Body of pancreas (tissue), 4 donors: ENCODE measurements around the gene IL1RN. TPM values are rescaled to one million over a fixed set of nuclear protein-coding genes. Genes with fewer than 3 reads are reported as not detected.
"Not testable (repeated sequence)": the region's sequence is repeated elsewhere in the genome, so short reads cannot be mapped to it uniquely, and the experiment has no call there.

Source experiments
- ATAC-seq: fragments of 150-250 bp; one replicate; pipeline ENCODE4 v1.9.1; 2016
- DNase-seq, 4 donors: peaks; one replicate each; pipeline ENCODE4 v3.0.0-alpha.2; 2019
- H3K27ac ChIP-seq, 4 donors: fragments of 200-600 bp; sonication (generic); 1 replicate in 3 of 4; 2 replicates in 1 of 4; pipeline versions ENCODE4 v1.5.1 to v1.6.1; 2016 to 2019; ENCODE audit warnings: mild to moderate bottlenecking in 1 of 4, mixed read lengths in 1 of 4, moderate library complexity in 1 of 4
- H3K27me3 ChIP-seq, 2 donors: fragments of 200-600 bp; sonication (generic); one replicate each; pipeline ENCODE4 v1.6.0; 2016; ENCODE audit warnings: mild to moderate bottlenecking in 1 of 2
- H3K36me3 ChIP-seq, 2 donors: fragments of 200-600 bp; sonication (generic); replicated peaks in 1 of 2; 2 replicates each; pipeline ENCODE4 v1.5.1; 2016; ENCODE audit warnings: low read depth in 2 of 2; ENCODE audit not compliant: insufficient read depth in 1 of 2
- H3K4me1 ChIP-seq: fragments of 200-600 bp; sonication (generic); one replicate; pipeline ENCODE4 v1.6.0; 2016
- H3K4me3 ChIP-seq, 2 donors: fragments of 200-600 bp; sonication (generic); 1 replicate in 1 of 2; 2 replicates in 1 of 2; pipeline ENCODE4 v1.5.1; 2016 to 2019
- H3K9me3 ChIP-seq, 3 donors: fragments of 200-600 bp; sonication (generic); 1 replicate in 2 of 3; 2 replicates in 1 of 3; pipeline ENCODE4 v1.5.1; 2016
- POLR2A ChIP-seq, 3 donors: fragments of 450-650 bp; IDR thresholded peaks; one replicate each; pipeline ENCODE4 v1.6.1; 2016; ENCODE audit warnings: antibody characterized with exemption in 3 of 3, mild to moderate bottlenecking in 2 of 3
- WGBS, 2 donors: methylation state at CpG; one replicate each; pipeline ENCODE4 v1.1.5; 2017; 5-methylcytosine and 5-hydroxymethylcytosine counted together
- intact Hi-C: fragments of 100-400 bp; cut with DNase I; formaldehyde crosslinking; loops from one replicate; pipeline ENCODE4 v1.15.1; 2023
- total RNA-seq, 2 donors: library from RNA; depleted of rRNA; stranded (reverse); fragments of >200 nt; gene quantifications; one replicate each; pipeline ENCODE4 v1.1.0, GENCODE V29; 2016
- TF ChIP-seq, protein P1 (sequence below), 7 experiments: fragments of 450-650 bp in 4 of 7; fragments of 200-600 bp in 3 of 7; sonication (generic) in 3 of 7; IDR thresholded peaks; one replicate each; pipeline ENCODE4 v1.5.1; 2016 to 2019; ENCODE audit warnings: antibody characterized with exemption in 7 of 7

The IL1RN gene
- total RNA-seq, 2 donors from 2014 or later = 0.78 TPM; not detected in 1

DNA sequence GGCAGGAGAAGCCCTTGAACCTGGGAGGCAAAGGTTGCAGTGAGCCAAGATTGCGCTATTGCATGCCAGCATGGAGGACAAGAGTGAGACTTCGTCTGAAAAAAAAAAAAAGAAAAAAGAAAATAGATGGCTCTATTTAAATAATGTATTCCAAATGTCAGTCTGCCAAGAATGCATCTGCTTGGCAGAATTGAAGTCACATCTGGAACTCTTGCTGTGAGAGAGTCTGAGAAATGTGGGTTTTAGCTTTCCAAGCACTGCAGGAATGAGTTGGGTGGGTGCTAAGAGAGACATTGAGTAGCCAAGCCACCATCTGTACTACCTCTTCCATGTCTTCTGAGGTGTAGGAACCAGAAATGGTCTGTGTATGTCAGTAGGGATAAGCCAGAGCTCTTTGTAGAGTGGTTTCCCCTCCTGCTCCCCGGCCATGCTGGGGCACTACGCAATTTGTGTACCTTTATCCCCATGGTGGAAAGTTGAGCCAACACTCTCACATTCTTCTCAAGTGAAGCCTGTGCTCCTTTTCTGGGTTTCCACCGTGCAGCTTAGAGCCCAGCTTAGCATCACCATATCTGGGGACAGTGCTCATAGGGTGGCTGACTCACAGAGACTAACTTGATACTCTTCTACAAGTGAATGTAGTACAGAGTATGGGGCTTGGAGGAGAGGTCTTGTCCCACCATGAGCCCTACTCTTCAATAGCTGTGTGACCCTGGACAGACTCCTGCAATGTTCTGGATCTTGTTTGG is 34.4 kb upstream of the IL1RN start:
- Histone ChIP-seq H3K27me3 (no peaks in the 10 kb centered on the region), H3K4me1 (no peaks in the 10 kb centered on the region), H3K36me3 (no peaks in the 10 kb centered on the region), H3K4me3 (no peak overlapping the region), H3K9me3 (no peaks in the 10 kb centered on the region), H3K27ac (no peak overlapping the region)
- intact Hi-C loops = no loop called here
- ATAC-seq (no peak), DNase-seq (no peak)
- WGBS, 2 donors = 79 to 81% methylated on average over 4 to 5 of the region's 5 CpGs
- TF ChIP-seq, protein P1, sequence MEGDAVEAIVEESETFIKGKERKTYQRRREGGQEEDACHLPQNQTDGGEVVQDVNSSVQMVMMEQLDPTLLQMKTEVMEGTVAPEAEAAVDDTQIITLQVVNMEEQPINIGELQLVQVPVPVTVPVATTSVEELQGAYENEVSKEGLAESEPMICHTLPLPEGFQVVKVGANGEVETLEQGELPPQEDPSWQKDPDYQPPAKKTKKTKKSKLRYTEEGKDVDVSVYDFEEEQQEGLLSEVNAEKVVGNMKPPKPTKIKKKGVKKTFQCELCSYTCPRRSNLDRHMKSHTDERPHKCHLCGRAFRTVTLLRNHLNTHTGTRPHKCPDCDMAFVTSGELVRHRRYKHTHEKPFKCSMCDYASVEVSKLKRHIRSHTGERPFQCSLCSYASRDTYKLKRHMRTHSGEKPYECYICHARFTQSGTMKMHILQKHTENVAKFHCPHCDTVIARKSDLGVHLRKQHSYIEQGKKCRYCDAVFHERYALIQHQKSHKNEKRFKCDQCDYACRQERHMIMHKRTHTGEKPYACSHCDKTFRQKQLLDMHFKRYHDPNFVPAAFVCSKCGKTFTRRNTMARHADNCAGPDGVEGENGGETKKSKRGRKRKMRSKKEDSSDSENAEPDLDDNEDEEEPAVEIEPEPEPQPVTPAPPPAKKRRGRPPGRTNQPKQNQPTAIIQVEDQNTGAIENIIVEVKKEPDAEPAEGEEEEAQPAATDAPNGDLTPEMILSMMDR (IDR thresholded peaks at IDR 0.05) = no peak
- no peak for TF ChIP-seq POLR2A (IDR thresholded peaks at IDR 0.05)

DNA sequence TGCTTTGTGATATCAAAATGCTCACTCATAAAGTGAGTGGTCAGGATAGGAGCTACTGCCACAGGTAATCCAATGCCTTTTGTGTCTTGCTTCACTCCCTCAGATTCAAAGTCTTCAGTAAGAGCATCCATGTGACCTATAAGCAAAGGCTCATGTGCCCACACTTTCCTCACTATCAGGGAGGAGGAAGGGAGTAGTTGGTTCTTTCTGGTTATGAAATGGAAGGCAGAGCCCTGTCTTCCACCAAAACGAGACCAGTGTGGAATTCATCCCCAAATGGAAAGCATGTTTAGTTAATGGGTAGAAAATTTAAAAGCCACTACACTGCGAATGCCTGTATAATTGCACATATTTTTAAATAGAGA is 33.8 kb upstream of the IL1RN start:
- no peak for ATAC-seq
- no peak for TF ChIP-seq POLR2A (IDR thresholded peaks at IDR 0.05)
- TF ChIP-seq, protein P1 (IDR thresholded peaks at IDR 0.05) = no peak
- intact Hi-C loops = no loop called here
- Histone ChIP-seq H3K36me3 (no peaks in the 10 kb centered on the region), H3K4me3 (no peak overlapping the region), H3K4me1 (no peaks in the 10 kb centered on the region), H3K9me3 (no peaks in the 10 kb centered on the region), H3K27me3 (no peaks in the 10 kb centered on the region), H3K27ac (no peak overlapping the region)
- no peak for DNase-seq
- WGBS, 2 donors = 20 to 28% methylated on average over 2 of the region's 2 CpGs

DNA sequence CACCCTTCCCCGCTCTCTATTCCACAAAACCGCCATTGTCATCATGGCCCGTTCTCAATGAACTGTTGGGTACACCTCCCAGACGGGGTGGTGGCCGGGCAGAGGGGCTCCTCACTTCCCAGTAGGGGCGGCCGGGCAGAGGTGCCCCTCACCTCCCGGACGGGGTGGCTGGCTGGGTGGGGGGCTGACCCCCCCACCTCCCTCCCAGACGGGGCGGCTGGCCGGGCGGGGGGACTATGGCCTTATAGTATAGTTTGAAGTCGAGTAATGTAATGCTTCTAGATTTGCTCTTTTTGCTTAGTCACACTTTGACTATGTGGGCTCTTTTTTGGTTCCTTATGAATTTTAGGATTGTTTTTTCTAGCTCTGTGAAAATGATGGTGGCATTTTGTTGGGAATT is 31.1 kb upstream of the IL1RN start:
- intact Hi-C loops, H3K9me3 ChIP-seq, DNase-seq, ATAC-seq, H3K36me3 ChIP-seq, H3K27ac ChIP-seq, H3K4me1 ChIP-seq, H3K4me3 ChIP-seq, H3K27me3 ChIP-seq: not testable (repeated sequence)
- WGBS, 2 donors = 83 to 85% methylated on average over 14 of the region's 14 CpGs

DNA sequence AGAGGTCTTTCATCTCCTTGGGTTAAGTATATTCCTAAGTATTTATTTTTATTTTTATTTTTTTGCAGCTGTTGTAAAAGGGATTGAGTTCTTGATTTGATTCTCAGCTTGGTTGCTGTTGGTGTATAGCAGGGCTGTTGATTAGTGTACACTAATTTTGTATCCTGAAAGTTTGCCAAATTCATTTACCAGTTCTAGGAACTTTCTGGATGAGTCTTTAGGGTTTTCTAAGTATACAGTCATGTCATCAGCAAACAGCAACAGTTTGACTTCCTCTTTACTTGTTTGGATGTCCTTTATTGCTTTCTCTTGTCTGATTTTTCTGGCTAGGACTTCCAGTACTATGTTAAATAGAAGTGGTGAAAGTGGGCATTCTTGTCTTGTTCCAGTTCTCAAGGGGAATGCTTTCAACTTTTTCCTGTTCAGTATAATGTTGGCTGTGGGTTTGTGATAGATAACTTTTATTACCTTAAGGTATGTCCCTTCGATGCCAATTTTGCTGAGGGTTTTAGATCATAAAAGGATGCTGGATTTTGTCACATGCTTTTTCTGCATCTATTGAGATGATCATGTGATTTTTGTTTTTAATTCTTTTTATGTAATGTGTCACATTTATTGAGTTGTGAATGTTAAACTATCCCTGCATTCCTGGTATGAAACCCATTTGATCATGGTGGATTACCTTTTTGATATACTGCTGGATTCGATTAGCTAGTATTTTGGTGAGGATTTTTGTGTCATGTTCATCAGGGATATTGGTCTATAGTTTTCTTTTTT is 30.4 kb upstream of the IL1RN start:
- H3K36me3 ChIP-seq, H3K9me3 ChIP-seq, H3K4me3 ChIP-seq, H3K27me3 ChIP-seq, intact Hi-C loops, DNase-seq, H3K27ac ChIP-seq, ATAC-seq, H3K4me1 ChIP-seq: not testable (repeated sequence)
- WGBS, 2 donors = 32 to 71% methylated on average over 2 of the region's 2 CpGs

DNA sequence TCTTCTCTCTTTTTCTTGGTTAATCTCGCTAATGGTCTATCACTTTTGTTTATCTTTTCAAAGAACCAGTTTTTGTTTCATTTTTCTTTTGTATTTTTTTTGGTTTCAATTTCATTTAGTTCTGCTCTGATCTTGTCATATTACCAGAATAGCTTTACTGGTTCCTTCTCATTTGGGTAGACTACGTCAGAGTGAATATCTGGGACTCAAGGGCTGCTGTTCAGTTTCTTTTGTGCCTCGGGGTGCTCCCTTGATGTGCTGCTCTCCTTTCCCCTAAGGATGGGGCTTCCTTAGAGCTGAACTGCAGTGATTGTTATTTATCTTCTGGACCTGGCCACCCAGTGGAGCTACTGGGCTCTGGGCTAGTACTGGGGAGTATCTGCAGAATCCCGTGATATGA is 29.4 kb upstream of the IL1RN start:
- ATAC-seq = no peak
- 84% methylated on average over 4 of the region's 4 CpGs for WGBS, 2 donors

More for the DNA sequence above, 29.4 kb upstream of the IL1RN start:
- no peak for TF ChIP-seq POLR2A (IDR thresholded peaks at IDR 0.05)
- TF ChIP-seq, protein P1 (IDR thresholded peaks at IDR 0.05) = no peak
- DNase-seq = no peak
- Histone ChIP-seq H3K27ac (no peak overlapping the region), H3K27me3 (no peaks in the 10 kb centered on the region), H3K4me3 (no peak overlapping the region), H3K4me1 (no peaks in the 10 kb centered on the region), H3K9me3 (no peaks in the 10 kb centered on the region), H3K36me3 (no peaks in the 10 kb centered on the region)
- intact Hi-C loops = no loop called here
